RPMI7951 (cell line): ENCODE data around the gene SERPINA1. TPM values are rescaled to one million over a fixed set of nuclear protein-coding genes. Genes with fewer than 3 reads are reported as not detected.
"Not testable (repeated sequence)": the region's sequence is repeated elsewhere in the genome, so short reads cannot be mapped to it uniquely, and the experiment has no call there.

Experiments
- DNase-seq: peaks from one replicate; pipeline ENCODE4 v3.0.0-alpha.2; 2012; ENCODE audit warnings: low read depth
- total RNA-seq: library from RNA; depleted of rRNA; stranded (reverse); fragments of >200 nt; shearing (Covaris generic); gene quantifications from 2 replicates; pipeline ENCODE4 v1.2.3, GENCODE V29; 2014

SERPINA1 gene
- total RNA-seq, 1 experiment from 2014 or later = 0.12 TPM

DNA sequence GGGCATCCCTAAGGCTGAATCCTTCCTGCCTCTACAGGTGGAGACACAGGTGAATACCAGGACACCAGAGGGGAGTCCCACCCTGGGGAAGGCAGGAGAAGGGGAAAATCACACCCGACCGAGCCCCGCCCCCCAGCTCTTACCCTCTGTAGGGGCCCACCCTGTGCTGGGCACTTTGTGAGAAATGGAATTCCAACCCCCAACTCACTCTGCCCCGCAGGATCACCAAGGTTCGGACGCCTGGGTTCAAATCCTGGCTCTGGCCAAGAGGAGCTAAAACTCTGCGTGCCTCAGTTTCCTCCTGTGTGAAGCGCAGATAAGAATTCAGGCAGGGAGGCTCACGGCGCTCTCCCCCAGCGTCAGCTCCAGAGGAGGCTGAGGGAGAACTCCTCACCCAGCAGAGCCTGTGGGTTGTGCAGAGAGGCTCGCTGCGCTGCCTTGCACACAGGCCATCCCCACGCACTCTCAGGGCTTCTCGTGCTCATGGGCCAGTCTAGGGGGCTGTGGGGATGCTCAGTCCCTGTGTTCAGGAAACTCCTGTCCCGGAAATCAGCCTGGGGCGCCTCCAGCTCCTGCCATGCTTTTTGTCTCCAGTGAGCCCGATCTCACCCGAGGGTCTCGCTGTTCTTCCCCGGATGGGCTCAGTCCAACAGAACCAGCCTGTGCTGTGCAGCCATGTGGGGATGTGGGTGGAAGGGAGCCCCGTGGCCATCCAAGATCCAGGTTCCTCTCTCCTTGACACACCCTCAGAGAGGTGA is 18.5 kb downstream of the SERPINA1 start:
- DNase-seq = not testable (repeated sequence)

DNA sequence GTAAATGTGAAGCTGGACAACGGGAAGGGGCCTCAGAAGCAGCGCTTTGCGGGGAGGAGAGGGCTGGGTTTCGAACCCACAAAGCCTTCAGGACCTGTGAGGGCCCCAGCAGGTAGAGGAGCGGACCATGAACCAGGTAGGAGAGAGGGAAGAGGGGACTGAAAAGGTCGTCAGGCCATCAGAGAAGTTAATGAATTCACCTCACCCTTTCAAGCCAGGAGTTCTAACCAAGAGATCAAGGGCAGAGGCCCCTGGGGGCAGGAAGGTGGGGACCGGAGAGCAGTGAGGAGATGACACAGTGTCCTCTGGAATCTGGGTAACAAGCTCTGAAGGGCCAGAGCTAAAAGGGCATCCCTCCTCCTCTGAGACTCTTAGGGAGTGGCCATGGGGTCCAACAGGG is 19.4 kb downstream of the SERPINA1 start:
- no peak for DNase-seq

DNA sequence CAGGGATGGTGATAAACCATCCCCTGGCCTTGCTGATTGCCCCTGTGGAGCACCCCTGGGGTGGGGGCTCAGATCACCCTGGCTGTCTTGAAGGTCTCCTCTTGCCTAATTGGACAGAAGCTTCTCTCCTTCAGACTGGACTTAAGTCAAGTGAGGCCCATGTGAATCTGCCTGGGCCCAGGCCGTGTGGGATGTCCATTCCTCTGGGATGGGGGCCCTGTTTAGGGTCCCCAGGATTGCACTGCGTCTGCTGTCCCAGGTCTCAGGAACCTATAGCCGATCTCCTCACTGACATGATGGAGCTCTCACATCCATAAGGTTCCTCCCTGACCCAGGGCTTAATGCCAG is 20.2 kb downstream of the SERPINA1 start:
- DNase-seq = no peak

DNA sequence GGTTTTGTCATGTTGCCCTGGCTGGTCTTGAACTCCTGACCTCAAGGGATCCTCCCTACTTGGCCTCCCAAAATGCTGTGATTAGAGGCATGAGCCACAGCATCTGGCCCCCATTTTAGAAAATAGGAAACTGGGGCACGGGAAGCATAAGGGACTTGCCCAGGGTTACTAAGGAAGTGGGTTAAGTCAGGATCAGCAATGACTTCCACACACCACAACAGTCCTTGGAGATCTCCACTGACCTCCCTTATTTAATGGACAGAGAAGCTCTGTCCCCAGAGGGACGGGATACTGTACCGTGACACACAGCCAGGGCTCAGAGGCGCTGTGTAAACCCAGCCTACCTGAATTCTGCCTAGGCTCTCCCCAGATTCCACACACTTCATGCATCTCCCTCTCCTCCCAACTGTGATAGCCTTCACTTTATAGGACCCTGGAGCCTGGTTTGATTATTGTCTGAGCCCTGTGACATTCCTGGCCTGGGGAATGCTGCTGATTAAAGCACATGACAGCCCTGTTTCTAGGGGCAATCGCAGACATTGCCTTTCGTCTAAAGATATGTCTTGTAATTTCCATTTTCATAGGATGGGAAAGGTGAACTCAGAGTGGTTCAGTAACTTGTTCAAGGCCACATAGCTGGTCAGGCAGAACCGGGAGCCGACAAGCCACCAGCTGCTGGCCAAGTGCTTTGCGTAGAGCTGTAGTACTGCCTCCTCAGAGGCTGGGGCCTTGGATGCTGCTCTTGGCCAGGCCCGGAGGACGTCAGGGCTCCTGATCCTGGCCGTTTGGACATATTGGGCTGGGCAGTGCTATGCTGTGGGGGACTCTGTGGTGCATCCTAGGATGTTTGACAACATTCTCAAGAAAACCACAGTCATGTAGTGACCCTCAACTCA is 20.8 kb downstream of the SERPINA1 start:
- no peak for DNase-seq

DNA sequence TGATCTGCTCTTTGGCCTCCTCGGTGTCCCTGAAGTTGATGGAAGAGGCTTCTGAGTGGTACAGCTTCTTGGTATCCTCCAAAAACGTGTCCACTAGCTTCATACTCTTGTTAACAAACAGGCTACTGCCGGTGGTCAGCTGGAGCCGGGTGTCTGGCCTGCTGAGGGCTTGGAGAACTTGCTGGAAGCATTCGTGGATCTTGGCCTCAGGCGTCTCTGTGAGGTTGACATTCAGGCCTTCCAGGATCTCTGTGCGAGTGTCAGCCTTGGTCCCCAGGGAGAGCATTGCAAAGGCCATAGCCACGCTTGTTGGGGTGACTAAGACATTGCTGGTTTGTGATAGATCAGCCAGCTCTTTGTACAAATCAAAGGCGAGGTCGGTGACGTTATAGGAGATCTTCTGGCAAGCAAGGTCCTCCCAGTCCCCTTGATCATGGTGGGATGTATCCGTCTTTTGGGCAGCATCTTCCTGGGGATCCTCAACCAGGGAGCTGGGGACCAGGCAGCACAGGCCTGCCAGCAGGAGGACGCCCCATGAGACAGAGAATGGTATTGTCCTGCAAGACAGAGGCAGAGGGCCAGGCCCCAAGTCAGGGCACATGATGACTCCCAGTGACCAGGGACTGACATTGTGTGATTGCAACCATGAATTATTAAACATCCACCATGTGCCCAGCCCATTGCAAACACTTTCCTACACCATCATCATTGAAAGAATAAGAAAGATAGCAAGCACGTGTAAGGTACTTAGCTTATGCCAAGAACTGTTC is 22.1 kb downstream of the SERPINA1 start, which contains the start of gene SERPINA2:
TSS of gene SERPINA2 (minus strand) at position 553 of the 770 bp plus-strand sequence.
- DNase-seq = no peak

DNA sequence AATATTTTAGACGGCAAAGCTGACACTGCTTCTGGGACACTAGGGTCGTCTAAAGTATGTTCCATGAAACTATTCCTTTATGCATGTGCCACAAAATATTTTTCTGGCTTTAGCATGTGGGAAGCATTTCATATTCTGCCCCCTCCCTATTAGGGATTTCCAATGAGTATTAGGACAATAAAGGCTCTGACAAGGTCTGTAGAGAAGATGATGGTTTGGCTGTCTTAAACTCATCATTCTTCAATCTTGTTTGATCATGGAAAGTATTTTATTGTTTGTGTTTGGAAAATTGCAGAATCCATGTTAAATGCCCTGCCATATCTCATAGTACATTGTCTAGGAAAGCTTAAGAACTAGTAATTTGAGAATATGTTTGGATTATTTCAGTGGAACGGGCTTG is 22.8 kb downstream of the SERPINA1 start:
- DNase-seq = no peak

DNA sequence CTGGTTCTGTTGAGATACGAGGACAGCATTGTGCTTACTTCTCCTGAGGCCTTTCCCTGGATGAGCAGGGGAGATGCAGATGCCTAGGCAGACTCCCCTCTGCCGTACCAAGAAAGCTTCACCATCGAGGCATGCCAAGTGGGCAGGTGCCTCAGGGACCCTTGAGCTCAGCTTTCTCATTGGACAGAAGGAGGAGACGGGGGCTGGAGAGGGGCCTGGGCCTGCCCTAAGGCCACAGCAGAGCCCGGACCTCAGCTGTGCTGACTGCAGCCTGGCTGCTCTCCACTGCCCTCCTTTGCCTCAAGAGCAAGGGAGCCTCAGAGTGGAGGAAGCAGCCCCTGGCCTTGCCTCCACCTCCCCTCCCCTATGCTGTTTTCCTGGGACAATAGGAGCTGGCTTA is 23.4 kb downstream of the SERPINA1 start:
- DNase-seq = no peak

DNA sequence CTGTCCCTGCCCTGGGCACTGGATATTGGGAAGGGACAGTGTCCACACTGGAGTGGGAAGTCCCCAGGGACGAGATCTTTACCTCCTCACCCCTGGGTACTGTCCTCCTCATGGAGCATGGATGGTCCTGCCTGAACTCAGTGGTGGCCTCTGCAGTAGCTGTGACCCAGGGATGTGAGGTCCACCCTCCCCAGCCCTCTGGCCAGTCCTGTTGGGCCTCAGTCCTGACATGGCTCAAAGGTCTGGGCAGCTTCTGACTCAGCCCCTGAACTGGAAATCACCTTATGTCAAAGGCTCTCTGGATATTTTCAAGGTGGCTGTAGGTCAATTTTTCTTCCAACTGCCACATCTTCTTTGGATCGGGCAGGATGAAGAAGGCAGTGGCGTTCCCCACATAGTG is 24.4 kb downstream of the SERPINA1 start:
- no peak for DNase-seq

DNA sequence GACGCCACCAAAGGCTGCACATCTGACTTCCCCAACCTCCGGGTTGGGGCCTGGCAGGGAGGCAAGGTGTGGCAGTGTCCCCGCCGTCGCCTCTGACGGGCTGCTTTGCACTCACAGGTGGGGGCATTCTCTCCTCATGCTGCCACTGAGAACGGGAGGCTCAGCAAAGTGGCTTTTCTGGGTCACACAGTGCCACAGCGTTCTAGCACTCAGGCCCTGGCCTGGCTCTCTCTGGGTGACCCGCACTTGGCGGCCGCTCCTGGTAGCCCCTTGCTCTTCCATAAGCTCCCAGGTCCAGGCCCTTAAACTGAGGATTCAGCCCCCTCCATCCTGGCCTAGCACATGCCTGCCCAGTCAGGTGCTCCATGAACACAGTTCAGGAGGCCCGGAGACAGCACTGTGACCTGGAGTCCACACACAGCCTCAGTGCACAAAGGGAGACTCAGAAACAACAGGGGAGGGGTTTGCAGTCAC is 25.2 kb downstream of the SERPINA1 start:
- no peak for DNase-seq

DNA sequence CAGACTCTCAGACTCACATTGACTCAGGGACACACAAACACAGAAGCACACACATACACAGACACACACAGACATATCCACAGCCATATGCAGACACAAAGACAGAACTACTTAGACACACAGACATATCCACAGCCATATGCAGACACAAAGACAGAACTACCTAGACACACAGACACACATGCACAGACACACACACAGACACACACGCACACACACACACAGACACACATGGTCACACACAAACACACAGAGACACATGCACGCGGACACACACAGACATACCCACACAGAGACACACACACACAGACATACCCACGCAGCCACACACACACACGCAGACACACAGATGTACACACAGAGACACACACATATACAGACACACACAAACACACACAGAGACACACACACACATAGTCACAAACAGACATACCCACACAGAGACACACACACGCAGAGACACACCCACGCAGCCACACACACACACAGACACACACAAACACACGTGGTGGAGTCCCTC is 25.7 kb downstream of the SERPINA1 start:
- no peak for DNase-seq

DNA sequence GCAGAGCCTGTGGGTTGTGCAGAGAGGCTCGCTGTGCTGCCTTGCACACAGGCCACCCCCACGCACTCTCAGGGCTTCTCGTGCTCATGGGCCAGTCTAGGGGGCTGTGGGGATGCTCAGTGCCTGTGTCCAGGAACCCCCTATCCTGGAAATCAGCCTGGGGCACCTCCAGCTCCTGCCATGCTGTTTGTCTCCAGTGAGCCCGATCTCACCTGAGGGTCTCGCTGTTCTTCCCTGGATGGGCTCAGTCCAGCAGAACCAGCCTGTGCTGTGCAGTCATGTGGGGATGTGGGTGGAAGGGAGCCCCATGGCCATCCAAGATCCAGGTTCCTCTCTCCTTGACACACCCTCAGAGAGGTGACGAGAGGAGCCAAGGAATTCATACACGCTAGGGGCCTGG is 26.7 kb downstream of the SERPINA1 start:
- no peak for DNase-seq

DNA sequence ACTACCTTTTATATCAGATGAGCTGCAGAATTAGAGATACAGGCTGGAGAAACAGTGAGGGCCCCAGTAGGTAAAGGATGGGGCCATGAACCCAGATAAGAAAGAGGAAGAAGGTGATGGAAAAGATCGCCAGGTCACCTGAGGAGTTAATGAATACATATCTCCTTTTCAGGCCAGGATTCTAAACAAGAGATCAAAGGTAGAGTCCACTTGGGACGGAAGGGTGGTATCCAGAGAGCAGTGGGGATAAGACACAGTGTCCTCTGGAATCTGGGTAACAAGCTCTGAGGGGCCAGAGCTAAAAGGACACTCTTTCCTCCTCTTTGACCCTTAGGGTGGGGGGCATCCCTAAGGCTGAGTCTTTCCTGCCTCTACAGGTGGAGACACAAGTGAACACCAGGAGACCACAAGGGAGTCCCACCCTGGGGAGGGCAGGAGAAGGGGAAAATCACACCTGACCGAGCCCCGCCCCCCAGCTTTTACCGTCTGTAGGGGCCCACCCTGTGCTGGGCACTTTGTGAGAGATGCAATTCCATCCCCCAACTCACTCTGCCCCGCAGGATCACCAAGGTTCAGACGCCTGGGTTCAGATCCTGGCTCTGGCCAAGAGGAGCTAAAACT is 27.3 kb downstream of the SERPINA1 start:
- DNase-seq = no peak

DNA sequence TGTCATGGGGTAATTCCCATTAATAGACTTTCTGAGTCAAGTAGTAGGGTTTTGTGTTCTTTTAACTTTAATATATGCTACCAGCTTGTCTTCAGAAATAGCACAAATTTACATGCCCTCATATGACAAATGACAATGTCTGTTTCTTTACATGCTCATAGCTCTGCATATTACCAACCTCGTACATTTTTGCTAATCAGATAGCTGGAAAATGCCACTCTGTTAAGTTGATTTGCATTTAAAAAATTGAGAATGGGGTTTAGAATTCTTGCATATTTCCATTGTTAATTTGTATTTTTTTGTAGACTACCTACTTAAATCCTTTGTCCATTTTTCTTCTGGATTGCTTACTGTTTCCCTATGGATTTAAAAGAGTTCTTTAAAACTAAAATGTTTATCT is 31.2 kb downstream of the SERPINA1 start:
- no peak for DNase-seq

DNA sequence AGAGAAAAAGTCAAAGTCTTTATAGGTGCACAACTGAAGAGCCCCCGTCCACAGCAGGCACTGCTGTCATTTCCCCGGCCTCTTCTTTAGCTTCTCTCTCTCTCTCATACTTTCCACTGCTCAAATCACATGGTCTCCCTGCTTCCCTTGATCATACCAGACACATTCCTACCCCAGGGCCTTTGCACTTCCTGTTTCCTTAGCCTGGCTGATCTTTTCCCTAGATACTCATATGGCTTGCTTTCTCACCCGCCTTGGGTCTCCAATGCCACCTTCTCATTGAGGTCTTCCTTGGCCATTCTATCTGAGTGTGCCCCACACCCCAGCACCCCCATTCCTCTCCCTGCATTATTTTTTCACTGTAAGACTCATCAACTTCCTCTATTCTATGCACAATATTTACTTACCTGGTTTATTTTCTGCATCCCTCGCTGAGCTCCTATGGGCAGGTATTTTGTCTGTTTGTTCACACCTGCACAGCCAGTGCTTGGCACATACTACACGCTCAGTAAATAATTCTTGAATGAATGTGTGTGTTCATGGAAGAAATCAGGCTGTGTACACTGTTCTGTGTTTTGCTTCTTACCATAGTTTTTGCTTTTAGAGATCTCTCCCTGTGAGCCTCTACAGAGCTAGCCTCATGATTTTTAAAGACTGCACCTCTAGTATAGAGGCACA is 31.9 kb downstream of the SERPINA1 start:
- DNase-seq = no peak

DNA sequence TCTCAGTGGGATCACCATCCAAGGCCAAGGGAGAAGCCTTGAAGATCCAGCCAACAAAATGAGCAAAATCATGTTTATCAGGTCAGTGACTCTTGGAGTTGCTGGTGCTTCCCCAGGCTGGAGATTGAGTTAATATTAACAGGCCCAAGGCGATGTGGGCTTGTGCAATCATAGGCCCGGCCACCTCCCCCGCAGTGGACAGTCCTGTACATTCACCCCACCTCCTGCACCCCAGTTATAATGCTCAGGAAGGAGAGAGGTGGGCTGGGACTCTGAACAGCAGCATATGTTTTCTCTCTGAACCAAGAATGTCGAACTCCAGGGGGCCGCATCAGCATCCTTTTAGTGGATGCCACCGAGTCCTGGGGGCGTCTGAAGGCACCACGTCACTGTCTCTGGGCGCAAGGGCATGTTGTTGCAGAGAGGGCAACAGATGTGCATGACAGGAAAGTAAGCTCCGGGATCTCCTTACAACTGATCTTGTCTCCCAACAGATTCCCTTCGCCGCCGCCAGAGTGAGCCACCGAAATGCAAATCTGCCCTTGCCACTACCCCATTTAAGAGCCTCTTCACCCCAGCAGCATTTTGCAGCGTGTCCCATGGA is 33.1 kb downstream of the SERPINA1 start:
- peak; percentile 56 for DNase-seq

DNA sequence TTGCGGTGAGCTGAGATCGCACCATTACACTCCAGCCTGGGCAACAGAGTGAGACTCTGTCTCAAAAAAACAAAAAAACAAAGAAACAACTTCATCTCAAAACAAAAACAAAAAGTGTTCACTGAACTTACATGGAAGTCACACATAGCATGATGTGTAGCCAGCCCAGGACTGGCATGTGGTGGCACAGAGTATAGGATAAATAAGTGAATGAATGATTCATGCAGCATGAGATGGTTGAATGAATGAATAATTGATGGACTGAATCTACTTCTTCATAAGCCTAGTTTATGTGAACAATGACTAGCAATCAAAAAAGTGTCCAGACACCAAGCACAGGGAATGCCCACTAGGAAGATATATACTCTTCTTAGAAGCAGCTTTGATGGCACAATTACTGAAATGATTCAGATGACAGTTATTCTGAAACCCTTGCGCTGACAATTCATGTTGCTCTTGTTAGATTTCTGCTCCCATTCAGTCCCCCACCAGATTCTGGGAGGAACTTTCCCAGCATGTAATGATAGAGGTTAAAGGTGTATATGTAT is 33.7 kb downstream of the SERPINA1 start:
- no peak for DNase-seq

DNA sequence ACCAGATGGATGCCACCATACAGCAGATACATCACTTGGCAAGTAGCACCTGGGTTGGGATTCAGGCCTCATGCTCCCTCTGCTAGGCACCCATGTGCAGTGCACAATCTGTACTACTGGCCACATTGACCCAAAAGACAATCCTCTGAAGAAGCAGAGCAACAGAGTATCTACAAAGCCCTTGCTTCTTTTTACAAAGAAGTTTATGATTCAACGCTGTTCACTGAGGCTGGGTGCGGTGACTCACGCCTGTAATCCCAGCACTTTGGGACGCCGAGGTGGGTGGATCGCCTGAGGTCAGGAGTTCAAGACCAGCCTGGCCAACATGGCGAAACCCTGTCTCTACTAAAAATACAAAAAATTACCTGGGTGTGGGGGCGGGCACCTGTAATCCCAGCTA is 34.2 kb downstream of the SERPINA1 start:
- not testable (repeated sequence) for DNase-seq

DNA sequence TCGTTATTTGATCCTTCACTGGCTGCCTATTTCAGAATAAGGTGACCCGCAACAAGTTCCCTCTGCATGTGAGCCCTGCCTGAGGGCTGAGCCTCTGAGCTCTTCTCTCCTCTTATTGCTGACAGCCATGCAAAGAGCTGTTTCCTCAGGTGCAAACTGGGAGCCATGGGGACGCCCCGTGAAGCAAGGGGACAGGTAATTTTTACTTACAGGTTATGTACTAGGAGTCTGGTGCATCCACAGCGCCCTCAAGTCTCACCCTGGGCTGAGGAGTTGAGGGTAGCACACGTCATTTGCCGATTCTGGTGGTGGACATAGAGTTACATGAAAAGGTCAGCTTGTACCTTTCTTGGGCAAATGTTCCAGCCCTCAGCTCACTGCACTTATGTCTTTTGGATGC is 39.1 kb downstream of the SERPINA1 start:
- DNase-seq = no peak

DNA sequence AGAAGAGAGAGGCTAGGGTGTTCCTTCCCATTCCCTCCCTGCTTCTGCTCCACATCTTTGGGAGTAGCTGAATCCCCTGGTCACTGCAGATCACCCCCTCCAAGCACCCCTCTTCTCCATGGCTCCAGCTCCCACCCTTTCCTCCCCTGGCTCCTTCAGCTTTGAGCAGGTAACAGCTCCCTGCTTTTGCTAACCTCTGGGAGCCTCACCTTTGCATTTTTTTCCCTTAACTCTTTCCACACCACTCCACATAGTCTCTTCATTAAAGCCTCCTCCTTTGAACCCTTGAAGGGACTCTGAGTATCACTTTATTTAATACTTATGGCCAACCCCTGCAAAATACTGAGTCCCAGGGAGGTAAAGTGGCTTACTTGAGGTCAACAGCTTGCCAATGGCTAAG is 39.6 kb downstream of the SERPINA1 start:
- no peak for DNase-seq

DNA sequence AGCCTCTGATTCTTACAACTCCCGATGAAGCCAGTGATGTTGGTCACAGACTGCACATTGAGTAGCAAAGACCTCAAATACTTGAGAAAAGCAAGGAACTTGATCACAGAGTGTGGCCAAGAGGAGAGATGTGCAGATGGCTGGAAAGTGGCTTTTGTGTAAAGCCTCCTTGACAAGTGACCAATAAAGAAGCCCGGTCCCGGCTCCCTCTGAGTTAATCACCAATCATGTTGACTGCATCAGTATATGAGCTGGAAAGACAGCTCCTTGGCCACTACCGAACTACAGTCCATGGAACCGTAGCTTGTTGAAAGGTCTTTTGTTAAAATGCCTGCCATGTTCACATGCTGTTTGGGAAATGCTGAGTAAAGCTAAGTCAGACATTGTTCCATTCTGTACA is 41.6 kb downstream of the SERPINA1 start:
- DNase-seq = no peak
